Mesodermal cell (in vitro differentiated cells): ENCODE measurements around the gene RPGRIP1. TPM values are rescaled to one million over a fixed set of nuclear protein-coding genes. Genes with fewer than 3 reads are reported as not detected.

ENCODE experiments used
- H3K27ac ChIP-seq: 2 replicates; pipeline ENCODE4 v1.7.0; 2013; ENCODE audit warnings: mild to moderate bottlenecking, low read depth, low read length, moderate library complexity; ENCODE audit not compliant: severe bottlenecking
- H3K36me3 ChIP-seq: 2 replicates; pipeline ENCODE4 v1.7.1; 2013; ENCODE audit warnings: mild to moderate bottlenecking, low read length, moderate library complexity; ENCODE audit not compliant: control insufficient read depth, insufficient read depth
- H3K4me1 ChIP-seq: one replicate; pipeline ENCODE4 v1.7.1; 2013; ENCODE audit warnings: mild to moderate bottlenecking, low read length; ENCODE audit not compliant: insufficient read depth, control insufficient read depth, poor library complexity, severe bottlenecking
- H3K4me3 ChIP-seq: 2 replicates; pipeline ENCODE4 v1.7.0; 2013; ENCODE audit warnings: low read length, control low read depth, mild to moderate bottlenecking; ENCODE audit not compliant: insufficient read depth, poor library complexity, severe bottlenecking; ENCODE audit errors: extremely low read depth
- H3K9me3 ChIP-seq: 2 replicates; pipeline ENCODE4 v1.7.1; 2013; ENCODE audit warnings: mild to moderate bottlenecking, low read length, moderate library complexity; ENCODE audit not compliant: control insufficient read depth
- WGBS, 2 experiments: methylation state at CpG; one replicate each; pipeline ENCODE4 v1.1.5; 2013; ENCODE audit warnings: missing lambda C conversion rate in 2 of 2; ENCODE audit not compliant: insufficient coverage in 2 of 2; 5-methylcytosine and 5-hydroxymethylcytosine counted together
- polyA plus RNA-seq, 2 experiments: library from polyadenylated mRNA; stranded (reverse); fragments of 50-300 nt; gene quantifications; one replicate each; pipeline ENCODE4 v1.2.3, GENCODE V29; 2013

RPGRIP1 gene
- polyA plus RNA-seq (2013, experiment 1 of 2) = not detected
- polyA plus RNA-seq (2013, experiment 2 of 2) = not detected

DNA sequence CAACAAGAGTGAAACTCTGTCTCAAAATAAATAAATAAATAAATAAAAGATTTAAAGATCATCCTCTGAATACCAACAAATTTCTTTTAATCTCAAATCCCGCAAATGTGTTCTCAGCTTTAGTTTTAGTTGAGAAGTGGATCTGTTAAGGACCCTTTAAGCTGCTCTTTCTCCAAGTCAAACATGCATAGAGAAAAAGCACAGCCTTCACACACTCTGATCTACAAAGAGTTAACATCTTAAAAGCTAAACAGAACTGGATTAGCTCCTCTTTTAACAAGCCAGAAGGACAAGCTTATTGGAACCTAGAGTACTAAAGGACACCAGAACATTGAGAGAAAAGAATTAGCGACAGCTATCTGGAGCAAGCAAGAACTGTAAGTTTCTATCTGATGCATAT lies at the start of gene RPGRIP1:
TSS of gene RPGRIP1 (plus strand) at position 301 of the 400 bp plus-strand sequence. CDS start 7,894 bp downstream, outside the sequence.
- no peaks in the 10 kb centered on the region for H3K36me3 ChIP-seq
- no peak within 1 kb of the TSS for H3K27ac ChIP-seq
- no peaks in the 10 kb centered on the region for H3K4me1 ChIP-seq
- no peak within 1 kb of the TSS for H3K4me3 ChIP-seq
- WGBS, 2 experiments = 100% methylated on average over 1 of the region's 2 CpGs; no CpG with 5 or more reads in 1 of the 2 experiments
- H3K9me3 ChIP-seq = no peaks in the 10 kb centered on the region

DNA sequence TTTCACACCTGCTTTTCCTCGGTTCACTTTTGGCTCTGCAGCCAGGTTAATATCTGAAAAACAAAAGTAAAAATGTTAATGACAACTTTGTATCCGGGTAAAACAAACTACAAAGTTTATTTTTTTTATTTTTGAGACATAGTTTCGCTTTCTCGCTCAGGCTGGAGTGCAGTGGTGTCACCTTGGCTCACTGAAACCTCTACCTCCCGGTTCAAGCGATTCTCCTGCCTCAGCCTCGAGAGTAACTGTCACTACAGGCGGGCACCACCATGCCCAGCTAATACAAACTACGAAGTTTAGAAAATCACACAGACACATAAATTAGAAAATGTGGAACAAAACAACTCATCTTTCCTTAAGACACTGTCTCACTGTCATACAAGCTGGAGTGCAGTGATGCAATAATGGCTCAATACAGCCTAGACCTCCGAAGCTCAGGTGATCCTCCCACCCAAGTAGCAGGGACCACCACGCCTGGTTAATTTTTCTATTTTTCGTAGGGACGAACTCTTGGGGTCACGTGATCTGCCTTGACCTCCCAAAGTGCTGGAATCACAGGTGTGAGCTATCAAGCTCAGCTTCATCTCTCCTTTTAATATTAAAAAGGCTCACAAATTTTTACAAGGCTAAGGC lies 48.7 kb upstream of the RPGRIP1 start:
- WGBS, 2 experiments = 96 to 97% methylated on average over 12 of the region's 14 CpGs
- Histone ChIP-seq H3K4me1 (no peaks in the 10 kb centered on the region), H3K4me3 (no peak overlapping the region), H3K27ac (no peak overlapping the region), H3K9me3 (no peaks in the 10 kb centered on the region), H3K36me3 (peaks cover 95% of the 10 kb centered on the region)

DNA sequence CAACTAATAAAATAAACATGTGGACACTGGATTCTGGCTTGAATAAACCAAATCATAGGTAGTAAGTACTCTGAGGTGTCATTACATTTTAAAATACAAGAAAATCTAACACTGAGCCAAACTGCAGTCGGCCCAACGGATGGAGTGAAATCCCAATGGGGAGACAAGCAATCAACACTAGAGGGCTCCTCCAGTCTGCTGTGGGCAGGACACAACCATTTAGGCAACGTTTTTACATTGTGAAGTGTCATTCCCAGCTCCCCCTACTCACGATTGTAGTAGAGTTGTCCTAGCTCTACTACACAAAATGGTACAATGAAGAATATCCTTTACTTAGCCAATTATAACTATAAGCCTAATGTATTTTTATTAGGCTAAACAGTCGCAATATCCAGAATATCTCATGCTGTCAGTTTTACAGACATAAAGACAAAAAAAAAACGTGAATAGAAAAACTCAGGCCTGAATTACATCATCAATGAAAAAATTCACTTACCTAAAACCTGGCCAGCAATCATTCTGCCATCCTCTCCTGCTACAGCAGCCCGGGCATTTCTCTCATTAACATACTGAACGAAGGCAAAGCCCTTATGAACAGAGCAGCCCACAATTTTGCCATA lies 46.3 kb upstream of the RPGRIP1 start:
- 33 to 93% methylated on average over 1 to 5 of the region's 8 CpGs for WGBS, 2 experiments
- Histone ChIP-seq H3K4me3 (no peak overlapping the region), H3K27ac (no peak overlapping the region), H3K36me3 (peaks cover 91% of the 10 kb centered on the region), H3K4me1 (no peaks in the 10 kb centered on the region), H3K9me3 (no peaks in the 10 kb centered on the region)

DNA sequence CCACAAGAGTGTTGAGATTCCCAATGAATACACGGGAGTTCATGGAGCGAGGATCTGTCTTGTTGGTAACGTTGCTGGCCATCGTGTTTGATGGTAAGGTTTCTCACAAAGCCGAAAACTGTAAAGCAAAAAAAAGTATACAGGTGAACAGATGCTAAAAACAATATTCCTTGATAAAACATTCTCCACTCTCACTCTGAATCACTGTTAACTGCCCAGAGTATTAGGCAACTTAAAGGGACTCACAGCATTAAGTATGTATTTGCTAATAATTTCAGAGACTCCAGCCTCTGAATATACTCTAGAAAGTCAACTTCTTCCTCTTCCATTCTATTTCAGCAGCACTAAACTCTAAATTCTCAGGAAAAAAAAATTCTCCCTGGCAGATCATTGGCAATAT lies 45.8 kb upstream of the RPGRIP1 start:
- Histone ChIP-seq H3K4me1 (no peaks in the 10 kb centered on the region), H3K9me3 (no peaks in the 10 kb centered on the region), H3K36me3 (peaks cover 91% of the 10 kb centered on the region), H3K27ac (no peak overlapping the region), H3K4me3 (no peak overlapping the region)
- WGBS, 2 experiments = no CpG with 5 or more reads among the region's 5 CpGs

DNA sequence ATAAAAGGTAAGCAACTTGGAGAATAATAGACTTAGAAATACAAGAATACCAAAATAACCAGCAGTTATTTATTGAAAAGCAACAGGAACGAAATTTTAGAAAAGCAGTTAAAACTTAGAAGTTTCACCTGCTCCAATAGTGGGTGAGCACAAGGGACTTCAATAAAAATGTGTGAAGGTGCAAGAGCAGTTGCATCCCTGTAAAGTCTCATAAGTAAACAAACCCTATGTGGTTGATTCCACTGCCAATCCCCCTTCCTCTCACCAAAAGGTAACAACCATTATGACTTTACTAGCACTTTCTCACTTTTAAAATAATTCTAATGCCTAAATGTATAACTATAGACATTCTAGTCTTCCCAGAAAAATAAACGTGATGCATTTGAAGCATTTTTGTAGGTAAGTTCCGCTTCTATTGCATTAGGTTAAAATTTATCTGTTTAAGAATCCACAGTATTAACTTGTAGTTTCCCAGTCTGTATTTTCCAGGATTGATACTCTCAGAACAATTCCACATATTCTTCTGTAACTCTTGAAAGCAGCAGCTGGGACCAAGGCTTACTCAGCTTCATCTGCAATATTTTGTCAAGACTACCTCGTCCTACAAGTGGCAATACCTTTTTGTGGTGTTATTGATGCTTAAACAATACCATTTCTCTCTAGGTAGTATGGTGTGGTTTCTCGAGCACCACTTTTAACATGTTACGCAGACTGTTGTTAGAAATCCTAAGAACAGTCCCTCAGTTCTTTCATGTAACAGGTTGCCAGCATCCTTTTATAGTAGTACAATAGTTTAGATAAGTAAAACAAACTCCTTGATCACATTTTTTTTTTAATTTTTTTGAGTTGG lies 42.7 kb upstream of the RPGRIP1 start:
- Histone ChIP-seq H3K4me1 (no peaks in the 10 kb centered on the region), H3K27ac (no peak overlapping the region), H3K4me3 (no peak overlapping the region), H3K9me3 (no peaks in the 10 kb centered on the region), H3K36me3 (peaks cover 82% of the 10 kb centered on the region)
- WGBS, 2 experiments = 100% methylated on average over 1 of the region's 6 CpGs; no CpG with 5 or more reads in 1 of the 2 experiments

DNA sequence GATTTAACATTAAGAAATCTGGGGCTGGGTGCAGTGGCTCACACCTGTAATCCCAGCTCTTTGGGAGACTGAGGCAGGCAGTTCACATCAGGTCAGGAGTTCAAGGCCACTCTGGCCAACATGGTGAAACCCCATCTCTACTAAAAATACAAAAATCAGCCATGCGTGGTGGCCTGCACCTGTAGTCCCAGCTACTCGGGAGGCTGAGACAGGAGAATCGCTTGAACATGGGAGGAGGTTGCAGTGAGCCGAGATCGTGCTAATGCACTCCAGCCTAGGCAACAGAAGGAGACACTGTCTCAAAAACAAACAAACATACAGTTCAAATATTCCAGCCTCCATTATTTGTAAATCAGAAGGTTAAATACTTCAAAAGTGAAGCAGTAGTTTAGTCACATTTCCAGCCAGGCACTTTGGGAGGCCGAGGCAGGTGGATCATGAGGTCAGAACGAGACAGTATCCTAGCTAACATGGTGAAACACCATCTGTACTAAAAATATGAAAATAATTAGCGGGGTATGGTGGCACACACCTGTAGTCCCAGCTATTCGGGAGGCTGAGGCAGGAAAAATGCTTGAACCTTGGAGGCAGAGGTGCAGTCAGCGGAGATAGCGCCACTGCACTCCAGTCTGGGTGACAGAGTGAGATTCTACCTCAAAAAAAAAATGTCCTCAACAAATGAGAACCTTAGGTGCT lies 40.9 kb upstream of the RPGRIP1 start:
- no peak overlapping the region for H3K4me3 ChIP-seq
- H3K9me3 ChIP-seq = no peaks in the 10 kb centered on the region
- no peaks in the 10 kb centered on the region for H3K4me1 ChIP-seq
- 92 to 96% methylated on average over 6 to 7 of the region's 11 CpGs for WGBS, 2 experiments
- H3K36me3 ChIP-seq = peaks cover 85% of the 10 kb centered on the region
- H3K27ac ChIP-seq = no peak overlapping the region

DNA sequence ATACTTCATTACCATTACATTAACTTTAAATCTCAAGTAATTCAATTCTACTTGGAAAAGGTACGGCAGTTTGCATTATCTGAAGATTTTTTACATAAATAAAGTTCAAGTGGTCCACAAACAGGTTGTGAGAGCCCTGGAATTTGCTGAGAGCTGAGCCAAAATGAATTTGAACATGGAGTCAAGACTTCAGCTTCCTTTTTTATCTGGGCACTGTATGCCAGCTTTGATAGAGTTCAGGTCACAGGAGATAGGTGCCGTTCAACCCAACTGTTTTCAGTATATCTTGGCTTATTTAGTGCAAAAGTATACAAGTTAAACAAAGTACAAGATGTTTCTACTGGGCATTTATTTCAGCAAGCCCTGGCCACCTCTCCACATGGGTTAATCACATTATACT lies 39.5 kb upstream of the RPGRIP1 start:
- no peaks in the 10 kb centered on the region for H3K4me1 ChIP-seq
- H3K4me3 ChIP-seq = no peak overlapping the region
- no peaks in the 10 kb centered on the region for H3K9me3 ChIP-seq
- H3K36me3 ChIP-seq = peaks cover 87% of the 10 kb centered on the region
- H3K27ac ChIP-seq = no peak overlapping the region
- WGBS, 2 experiments = 100% methylated on average over 1 of the region's 2 CpGs

DNA sequence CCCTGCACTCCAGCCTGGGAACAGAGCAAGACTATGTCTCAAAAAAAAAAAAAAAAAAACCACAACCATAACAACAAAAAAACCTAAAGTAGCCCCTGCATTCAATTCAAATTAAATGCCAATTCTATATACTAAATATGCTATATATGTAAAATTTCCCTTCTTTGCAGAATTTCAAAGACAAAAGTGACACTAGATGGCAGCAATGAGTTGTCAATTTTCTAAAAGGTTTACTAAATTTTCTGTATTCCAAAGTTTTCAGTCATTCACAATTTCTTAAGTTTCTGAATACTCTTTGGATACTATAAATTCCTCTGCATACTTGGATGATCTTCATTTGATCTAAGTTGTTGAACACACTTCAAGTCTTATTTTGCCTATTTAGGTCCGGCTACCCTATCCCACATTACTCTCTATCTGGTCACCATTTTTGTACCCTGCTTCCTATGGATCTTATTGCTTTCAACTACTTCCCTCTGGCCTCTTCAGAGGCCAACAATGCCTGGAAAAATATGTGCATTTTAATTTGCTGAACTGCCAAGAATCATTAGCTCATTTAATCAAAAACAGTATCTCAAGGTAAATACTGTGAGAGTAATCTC lies 38.6 kb upstream of the RPGRIP1 start:
- Histone ChIP-seq H3K27ac (peak overlapping the region; percentile 32), H3K36me3 (peaks cover 88% of the 10 kb centered on the region), H3K9me3 (no peaks in the 10 kb centered on the region), H3K4me1 (no peaks in the 10 kb centered on the region), H3K4me3 (no peak overlapping the region)
- 93 to 100% methylated on average over 1 of the region's 1 CpG for WGBS, 2 experiments

DNA sequence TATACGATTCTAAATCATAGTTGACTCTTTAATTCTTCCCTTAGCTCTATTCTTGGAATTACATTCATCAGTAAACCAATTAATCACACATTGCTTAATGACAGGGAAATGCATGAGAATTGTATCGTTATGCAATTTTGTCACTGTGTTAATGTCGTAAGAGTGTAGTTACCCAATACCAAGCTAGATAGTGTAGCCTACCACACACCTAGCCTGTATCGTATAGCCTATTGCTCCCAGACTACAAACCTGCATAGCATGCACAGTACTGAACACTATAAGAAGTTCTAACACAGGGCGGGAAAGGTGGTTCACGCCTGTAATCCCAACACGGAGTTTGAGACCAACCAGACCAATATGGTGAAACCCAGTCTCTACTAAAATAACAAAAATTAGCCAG lies 35.3 kb upstream of the RPGRIP1 start:
- Histone ChIP-seq H3K4me1 (no peaks in the 10 kb centered on the region), H3K36me3 (peaks cover 88% of the 10 kb centered on the region), H3K4me3 (no peak overlapping the region), H3K9me3 (no peaks in the 10 kb centered on the region), H3K27ac (no peak overlapping the region)
- 86 to 95% methylated on average over 4 of the region's 7 CpGs for WGBS, 2 experiments

DNA sequence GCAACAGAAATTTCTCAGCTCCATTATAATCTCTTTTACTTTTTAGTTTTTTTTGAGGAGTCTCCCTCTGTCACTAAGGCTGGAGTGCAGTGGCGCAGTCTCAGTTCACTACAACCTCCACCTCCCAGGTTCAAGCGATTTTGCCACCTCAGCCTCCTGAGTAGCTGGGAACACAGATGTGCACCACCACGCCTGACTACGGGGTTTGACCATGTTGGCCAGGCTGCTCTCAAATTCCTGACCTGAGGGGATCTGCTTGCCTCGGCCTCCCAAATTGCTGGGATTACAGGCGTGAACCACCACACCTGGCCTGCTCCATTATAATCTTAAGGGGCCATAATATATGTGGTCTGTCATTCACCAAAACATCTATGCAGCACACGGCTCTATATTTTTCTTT lies 34.1 kb upstream of the RPGRIP1 start:
- Histone ChIP-seq H3K36me3 (peaks cover 93% of the 10 kb centered on the region), H3K27ac (no peak overlapping the region), H3K9me3 (no peaks in the 10 kb centered on the region), H3K4me1 (no peaks in the 10 kb centered on the region), H3K4me3 (no peak overlapping the region)
- WGBS, 2 experiments = 90 to 97% methylated on average over 5 to 6 of the region's 7 CpGs
